Measurements from ENCODE around the gene TGFBR3. TPM values are rescaled to one million over a fixed set of nuclear protein-coding genes. Genes with fewer than 3 reads are reported as not detected.

The TGFBR3 gene
- total and polyA plus RNA-seq, 3 experiments from 2014 or later: 28.8 to 78.5 (median 29.9) TPM

GRCh38 chr1:91754816-91755580 lies 131.0 kb downstream of the TGFBR3 start:
- Histone ChIP-seq H3K36me3 (ENCODE audit: insufficient read depth, low read length) (no peaks in the 10 kb centered on the region), H3K9me3 (ENCODE audit: low read length) (no peaks in the 10 kb centered on the region), H3K4me3 (ENCODE audit: low read length) (no peak overlapping the region), H3K27ac (ENCODE audit: low read depth, low read length) (no peak overlapping the region), H3K27me3 (ENCODE audit: insufficient read depth, low read length, poor library complexity, severe bottlenecking) (no peaks in the 10 kb centered on the region), H3K4me1 (ENCODE audit: insufficient read depth, low read length) (no peaks in the 10 kb centered on the region)
- ChIA-PET CTCF (no interaction called here), POLR2A (no interaction called here)
- no peak overlapping the region for H3K4me3 Mint-ChIP-seq
- peak overlapping the region in 6 of 8 donors; percentile 32 to 62 (median 50) for H3K27ac Mint-ChIP-seq
- no peaks in the 10 kb centered on the region for H3K27me3 Mint-ChIP-seq
- H3K9me3 Mint-ChIP-seq: no peaks in the 10 kb centered on the region
- peaks cover 5 to 37% (median 13%) of the 10 kb centered on the region in 3 donors for H3K36me3 Mint-ChIP-seq
- peaks cover 37 to 63% (median 53%) of the 10 kb centered on the region in 3 donors for H3K4me1 Mint-ChIP-seq
- DNase-seq: no peak

- no peaks in the 10 kb centered on the region for H3K4me1 ChIP-seq (ENCODE audit: insufficient read depth, low read length)
- POLR2A ChIA-PET: no interaction called here
- no peaks in the 10 kb centered on the region for H3K9me3 ChIP-seq (ENCODE audit: low read length)
- H3K36me3 ChIP-seq (ENCODE audit: insufficient read depth, low read length): no peaks in the 10 kb centered on the region
- Mint-ChIP-seq H3K4me1 (peaks cover 36 to 64% (median 54%) of the 10 kb centered on the region in 3 donors), H3K36me3 (peaks cover 5 to 37% (median 13%) of the 10 kb centered on the region in 3 donors), H3K9me3 (no peaks in the 10 kb centered on the region), H3K4me3 (peak overlapping the region in 3 of 7 donors; percentile 22 to 55 (median 42)), H3K27ac (peak overlapping the region; percentile 32 to 62 (median 48)), H3K27me3 (no peaks in the 10 kb centered on the region)
- DNase-seq: no peak
- H3K27me3 ChIP-seq (ENCODE audit: insufficient read depth, low read length, poor library complexity, severe bottlenecking): no peaks in the 10 kb centered on the region
- CTCF ChIA-PET: no interaction called here
- H3K4me3 ChIP-seq (ENCODE audit: low read length): no peak overlapping the region
- H3K27ac ChIP-seq (ENCODE audit: low read depth, low read length): no peak overlapping the region
Observed at GRCh38 chr1:91754348-91754747, 131.6 kb downstream of the TGFBR3 start.

- POLR2A ChIA-PET: no interaction called here
- no peak overlapping the region for H3K4me3 ChIP-seq (ENCODE audit: low read length)
- H3K4me1 ChIP-seq (ENCODE audit: insufficient read depth, low read length): no peaks in the 10 kb centered on the region
- H3K9me3 ChIP-seq (ENCODE audit: low read length): no peaks in the 10 kb centered on the region
- Mint-ChIP-seq H3K9me3 (no peaks in the 10 kb centered on the region), H3K27me3 (no peaks in the 10 kb centered on the region), H3K27ac (peak overlapping the region in 7 of 8 donors; percentile 35 to 85 (median 53)), H3K4me3 (peak overlapping the region in 5 of 7 donors; percentile 1 to 55 (median 15)), H3K4me1 (peaks cover 39 to 67% (median 58%) of the 10 kb centered on the region in 3 donors), H3K36me3 (peaks cover 5 to 40% (median 13%) of the 10 kb centered on the region in 3 donors)
- CTCF ChIA-PET: no interaction called here
- no peaks in the 10 kb centered on the region for H3K27me3 ChIP-seq (ENCODE audit: insufficient read depth, low read length, poor library complexity, severe bottlenecking)
- H3K27ac ChIP-seq (ENCODE audit: low read depth, low read length): no peak overlapping the region
- no peaks in the 10 kb centered on the region for H3K36me3 ChIP-seq (ENCODE audit: insufficient read depth, low read length)
- DNase-seq: no peak
Observed at GRCh38 chr1:91753878-91754277, 132.1 kb downstream of the TGFBR3 start.

- Mint-ChIP-seq H3K27me3 (no peaks in the 10 kb centered on the region), H3K4me1 (peaks cover 34 to 69% (median 59%) of the 10 kb centered on the region in 3 donors), H3K27ac (peak overlapping the region in 4 of 8 donors; percentile 28 to 47 (median 35)), H3K36me3 (peaks cover 3 to 40% (median 12%) of the 10 kb centered on the region in 3 donors), H3K4me3 (no peak overlapping the region), H3K9me3 (peaks cover 0 to 7% (median 0%) of the 10 kb centered on the region in 5 donors)
- no peaks in the 10 kb centered on the region for H3K36me3 ChIP-seq (ENCODE audit: insufficient read depth, low read length)
- DNase-seq: no peak
- no peaks in the 10 kb centered on the region for H3K27me3 ChIP-seq (ENCODE audit: insufficient read depth, low read length, poor library complexity, severe bottlenecking)
- no peak overlapping the region for H3K27ac ChIP-seq (ENCODE audit: low read depth, low read length)
- H3K9me3 ChIP-seq (ENCODE audit: low read length): no peaks in the 10 kb centered on the region
- no peak overlapping the region for H3K4me3 ChIP-seq (ENCODE audit: low read length)
- ChIA-PET POLR2A (no interaction called here), CTCF (interaction anchor here (0.7 kb wide), 1 partner anchor 134 kb away, joined by 3 read pairs; no protein-coding TSS in a partner anchor)
- H3K4me1 ChIP-seq (ENCODE audit: insufficient read depth, low read length): no peaks in the 10 kb centered on the region
Observed at GRCh38 chr1:91752324-91752723, 133.6 kb downstream of the TGFBR3 start.

GRCh38 chr1:91751275-91751674 lies 134.7 kb downstream of the TGFBR3 start:
- no peaks in the 10 kb centered on the region for H3K36me3 ChIP-seq (ENCODE audit: insufficient read depth, low read length)
- H3K4me1 ChIP-seq (ENCODE audit: insufficient read depth, low read length): no peaks in the 10 kb centered on the region
- Mint-ChIP-seq H3K4me3 (no peak overlapping the region), H3K36me3 (peaks cover 12 to 45% (median 21%) of the 10 kb centered on the region in 3 donors), H3K9me3 (peaks cover 0 to 18% (median 0%) of the 10 kb centered on the region in 5 donors), H3K4me1 (peaks cover 34 to 80% (median 63%) of the 10 kb centered on the region in 3 donors), H3K27me3 (no peaks in the 10 kb centered on the region), H3K27ac (peak overlapping the region in 1 of 8 donors; percentile 34)
- no peaks in the 10 kb centered on the region for H3K9me3 ChIP-seq (ENCODE audit: low read length)
- H3K4me3 ChIP-seq (ENCODE audit: low read length): no peak overlapping the region
- H3K27me3 ChIP-seq (ENCODE audit: insufficient read depth, low read length, poor library complexity, severe bottlenecking): no peaks in the 10 kb centered on the region
- no peak for DNase-seq
- no peak overlapping the region for H3K27ac ChIP-seq (ENCODE audit: low read depth, low read length)
- ChIA-PET CTCF (no interaction called here), POLR2A (no interaction called here)

- Histone ChIP-seq H3K36me3 (ENCODE audit: insufficient read depth, low read length) (no peaks in the 10 kb centered on the region), H3K4me3 (ENCODE audit: low read length) (no peak overlapping the region), H3K9me3 (ENCODE audit: low read length) (no peaks in the 10 kb centered on the region), H3K4me1 (ENCODE audit: insufficient read depth, low read length) (no peaks in the 10 kb centered on the region), H3K27me3 (ENCODE audit: insufficient read depth, low read length, poor library complexity, severe bottlenecking) (no peaks in the 10 kb centered on the region), H3K27ac (ENCODE audit: low read depth, low read length) (no peak overlapping the region)
- ChIA-PET CTCF (no interaction called here), POLR2A (no interaction called here)
- Mint-ChIP-seq H3K27me3 (no peaks in the 10 kb centered on the region), H3K9me3 (peaks cover 0 to 20% (median 0%) of the 10 kb centered on the region in 5 donors), H3K4me3 (peak overlapping the region in 1 of 7 donors; percentile 72), H3K4me1 (peaks cover 38 to 79% (median 63%) of the 10 kb centered on the region in 3 donors), H3K27ac (peak overlapping the region in 5 of 8 donors; percentile 43 to 68 (median 57)), H3K36me3 (peaks cover 15 to 44% (median 24%) of the 10 kb centered on the region in 3 donors)
- no peak for DNase-seq
Observed at GRCh38 chr1:91750398-91750996, 135.5 kb downstream of the TGFBR3 start.

GRCh38 chr1:91749788-91750231 lies 136.1 kb downstream of the TGFBR3 start:
- peaks cover 15 to 42% (median 28%) of the 10 kb centered on the region in 3 donors for H3K36me3 Mint-ChIP-seq
- peaks cover 40 to 78% (median 61%) of the 10 kb centered on the region in 3 donors for H3K4me1 Mint-ChIP-seq

GRCh38 chr1:91747666-91748065 lies 138.3 kb downstream of the TGFBR3 start:
- Mint-ChIP-seq H3K27me3 (no peaks in the 10 kb centered on the region), H3K36me3 (peaks cover 15 to 51% (median 25%) of the 10 kb centered on the region in 3 donors), H3K27ac (peak overlapping the region in 1 of 8 donors; percentile 44), H3K9me3 (peaks cover 0 to 20% (median 0%) of the 10 kb centered on the region in 5 donors), H3K4me3 (no peak overlapping the region), H3K4me1 (peaks cover 31 to 71% (median 57%) of the 10 kb centered on the region in 3 donors)
- no peaks in the 10 kb centered on the region for H3K27me3 ChIP-seq (ENCODE audit: insufficient read depth, low read length, poor library complexity, severe bottlenecking)
- ChIA-PET POLR2A (no interaction called here), CTCF (no interaction called here)
- no peak overlapping the region for H3K4me3 ChIP-seq (ENCODE audit: low read length)
- no peak overlapping the region for H3K27ac ChIP-seq (ENCODE audit: low read depth, low read length)
- DNase-seq: no peak
- H3K9me3 ChIP-seq (ENCODE audit: low read length): no peaks in the 10 kb centered on the region
- no peaks in the 10 kb centered on the region for H3K36me3 ChIP-seq (ENCODE audit: insufficient read depth, low read length)
- no peaks in the 10 kb centered on the region for H3K4me1 ChIP-seq (ENCODE audit: insufficient read depth, low read length)

More at GRCh38 chr1:91749788-91750231, 136.1 kb downstream of the TGFBR3 start:
- Mint-ChIP-seq H3K27ac (peak overlapping the region in 1 of 8 donors; percentile 70), H3K4me3 (peak overlapping the region in 1 of 7 donors; percentile 48), H3K27me3 (no peaks in the 10 kb centered on the region), H3K9me3 (peaks cover 0 to 20% (median 0%) of the 10 kb centered on the region in 5 donors)
- Histone ChIP-seq H3K27ac (ENCODE audit: low read depth, low read length) (no peak overlapping the region), H3K4me3 (ENCODE audit: low read length) (no peak overlapping the region), H3K4me1 (ENCODE audit: insufficient read depth, low read length) (no peaks in the 10 kb centered on the region), H3K9me3 (ENCODE audit: low read length) (no peaks in the 10 kb centered on the region), H3K27me3 (ENCODE audit: insufficient read depth, low read length, poor library complexity, severe bottlenecking) (no peaks in the 10 kb centered on the region), H3K36me3 (ENCODE audit: insufficient read depth, low read length) (no peaks in the 10 kb centered on the region)
- ChIA-PET POLR2A (no interaction called here), CTCF (no interaction called here)
- DNase-seq: no peak

Data from CD8-positive, alpha-beta memory T cell (primary cell).